GM21717 (cell line): ENCODE results near the gene CHMP4A.
A peak's percentile ranks its signal among the peaks of the same experiment; 100 is the strongest.

Experiments used
- ATAC-seq: cut with Tn5 transposase; IDR thresholded peaks from one replicate; pipeline ENCODE4 v1.9.1; 2021; ENCODE audit warnings: mild to moderate bottlenecking, moderate library complexity; ENCODE audit not compliant: unreplicated experiment

The CHMP4A gene

DNA sequence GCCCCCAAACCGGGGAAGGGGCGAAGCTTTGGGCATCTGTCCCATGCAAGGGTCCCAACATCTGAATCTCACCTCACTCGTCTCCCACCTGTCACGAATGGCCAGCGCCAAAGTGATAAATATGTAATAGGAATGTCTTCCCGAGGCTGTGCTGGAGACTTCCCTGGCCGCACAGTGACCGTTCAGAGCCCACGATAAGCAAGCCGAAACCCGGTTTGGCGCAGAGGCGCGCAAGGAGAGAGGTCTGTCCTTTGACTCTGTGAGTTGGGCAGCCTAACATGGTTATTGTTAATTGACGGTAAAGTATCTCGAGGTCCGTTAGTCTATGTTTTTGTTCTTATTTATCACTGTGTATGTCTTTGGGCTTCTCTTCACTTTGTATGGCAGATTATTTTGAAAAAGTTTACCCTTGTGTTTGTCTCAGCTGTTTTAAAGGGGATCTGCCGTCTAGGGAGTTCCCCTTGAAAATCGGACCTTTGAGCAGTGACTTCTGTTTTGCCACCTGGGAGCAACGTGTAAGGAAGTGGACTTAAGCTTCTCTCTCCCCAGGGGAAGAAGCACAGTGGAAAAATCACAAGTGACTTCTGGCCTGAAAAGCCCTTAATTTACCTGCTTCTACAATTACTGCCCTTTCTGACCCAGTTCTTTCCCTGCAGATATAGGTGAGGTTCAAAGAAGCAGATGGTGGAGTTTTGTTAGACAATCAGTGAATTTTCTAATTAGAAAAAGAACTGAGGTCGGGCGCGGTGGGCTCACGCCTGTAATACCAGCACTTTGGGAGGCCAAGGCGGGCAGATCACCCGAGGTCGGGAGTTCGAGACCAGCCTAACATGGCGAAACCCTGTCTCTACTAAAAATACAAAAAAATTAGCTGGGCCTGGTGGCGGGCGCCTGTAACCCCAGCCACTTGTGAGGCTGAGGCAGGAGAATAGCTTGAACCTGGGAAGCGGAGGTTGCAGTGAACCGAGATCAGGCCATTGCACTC is 16.9 kb downstream of the CHMP4A start:
- ATAC-seq: no peak

DNA sequence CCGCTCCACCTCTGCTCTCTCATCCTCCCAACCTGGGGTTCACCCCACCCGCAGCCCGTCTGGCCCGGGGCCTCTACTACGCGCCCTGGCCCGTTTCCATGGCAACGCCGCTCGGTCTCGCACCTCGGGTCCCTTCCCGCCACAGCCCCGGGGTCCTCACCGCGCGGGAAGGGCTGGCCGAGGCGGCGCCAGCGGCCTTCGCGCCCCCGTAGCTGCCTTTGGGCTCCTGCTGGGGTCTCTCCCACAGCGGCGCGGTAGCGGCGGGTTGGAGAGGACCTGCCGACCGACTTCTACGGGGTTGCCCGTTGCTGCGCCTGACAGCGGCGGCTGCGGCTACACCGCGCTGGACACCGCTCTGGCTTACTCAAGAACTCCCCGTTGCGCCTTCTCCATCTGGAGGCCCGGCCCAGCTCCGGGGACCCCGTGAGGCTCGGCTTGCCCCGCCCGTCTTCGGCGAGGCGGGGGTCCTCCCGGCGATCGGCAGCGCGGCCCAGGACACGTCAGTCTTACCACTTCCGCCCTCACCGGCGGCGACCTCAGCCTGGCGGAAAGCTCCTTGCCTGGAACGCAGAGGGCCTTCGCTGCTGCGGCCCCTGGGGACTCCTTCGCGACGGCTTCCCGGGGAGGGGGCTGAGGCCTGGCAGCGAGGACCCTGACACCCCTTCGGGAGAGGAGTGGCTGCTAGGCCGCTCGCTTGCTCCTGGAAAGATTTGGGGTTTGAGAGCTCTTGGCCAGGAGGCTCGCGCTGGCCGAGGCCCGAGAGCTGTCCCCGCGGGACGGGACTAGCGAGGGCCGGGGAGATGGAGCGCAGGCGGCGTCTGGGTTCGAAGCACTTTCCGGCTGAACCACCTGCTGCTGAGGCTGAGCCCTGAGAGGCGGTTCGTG is 17.9 kb downstream of the CHMP4A start, which contains the start of gene TM9SF1:
TM9SF1 (minus strand) TSS at position 256 of the 885 bp plus-strand sequence. CDS start 422 bp downstream, outside the sequence.
- peak; percentile 70 for ATAC-seq

DNA sequence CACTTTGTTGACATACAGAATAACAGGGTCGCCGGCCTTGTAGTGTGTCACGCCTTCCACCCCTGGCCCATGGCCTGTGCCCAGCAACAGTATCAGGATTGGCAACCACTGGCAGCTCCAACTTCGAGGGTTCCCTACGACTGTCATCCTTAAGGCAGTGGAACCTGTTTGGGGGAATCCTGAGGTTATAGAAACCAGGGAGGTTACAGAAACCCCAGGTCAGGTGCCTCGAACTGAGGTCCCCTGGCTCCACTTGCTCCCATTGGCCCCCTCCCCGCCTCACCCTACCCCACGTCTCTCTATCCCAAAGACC is 18.5 kb downstream of the CHMP4A start:
- ATAC-seq: no peak

GRCh38 chr14:24194186-24194872 is 19.0 kb downstream of the CHMP4A start:
- no peak for ATAC-seq

DNA sequence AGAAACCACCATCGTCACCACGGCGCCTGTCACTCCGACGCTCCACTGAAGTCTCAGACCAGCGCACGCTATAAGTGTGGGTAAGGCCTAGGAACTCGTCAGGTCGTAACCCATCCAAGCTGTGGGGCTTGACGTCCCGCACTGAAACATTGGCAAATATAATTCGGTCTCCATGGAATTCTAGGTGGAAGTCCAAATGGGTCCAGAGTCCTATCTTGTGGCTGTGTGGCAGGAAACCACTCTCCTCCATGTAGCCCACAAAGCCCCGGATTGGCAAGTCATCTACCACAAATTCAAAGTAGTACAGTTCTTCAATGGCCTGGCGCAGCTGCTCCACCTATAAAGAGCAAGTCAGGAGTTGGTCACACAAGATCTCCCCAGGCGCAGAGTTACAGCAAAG is 20.4 kb downstream of the CHMP4A start:
- ATAC-seq: no peak

- no peak for ATAC-seq
These were observed 22.9 kb downstream of the CHMP4A start for GRCh38 chr14:24190416-24190815.

- no peak for ATAC-seq
These were observed 23.8 kb downstream of the CHMP4A start for GRCh38 chr14:24189460-24189859.

DNA sequence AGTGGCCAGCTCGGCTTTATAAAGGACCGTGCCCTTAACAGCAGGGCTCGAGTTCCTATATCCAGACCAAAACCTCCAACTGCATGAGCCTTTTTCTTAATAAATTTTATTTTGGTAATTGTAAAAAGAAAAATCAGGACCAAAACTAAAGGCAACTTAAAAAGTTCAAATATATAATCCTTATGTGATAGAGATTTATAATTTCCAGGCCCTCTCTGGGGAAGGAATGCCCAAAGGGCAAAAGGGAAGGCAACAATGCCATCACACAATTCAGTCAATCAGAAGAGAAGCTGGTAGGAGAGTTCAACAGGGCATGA is 24.3 kb downstream of the CHMP4A start:
- no peak for ATAC-seq

GRCh38 chr14:24188251-24189058 is 24.8 kb downstream of the CHMP4A start, which contains the start of gene IPO4:
Gene IPO4, minus strand, starts transcription at chr14:24188816. Its CDS starts 29 bp downstream, at chr14:24188787.
- ATAC-seq: peak; percentile 69

- ATAC-seq: no peak
These were observed 25.8 kb downstream of the CHMP4A start for GRCh38 chr14:24187539-24187915.

GRCh38 chr14:24186831-24187538 is 26.3 kb downstream of the CHMP4A start:
- ATAC-seq: no peak

DNA sequence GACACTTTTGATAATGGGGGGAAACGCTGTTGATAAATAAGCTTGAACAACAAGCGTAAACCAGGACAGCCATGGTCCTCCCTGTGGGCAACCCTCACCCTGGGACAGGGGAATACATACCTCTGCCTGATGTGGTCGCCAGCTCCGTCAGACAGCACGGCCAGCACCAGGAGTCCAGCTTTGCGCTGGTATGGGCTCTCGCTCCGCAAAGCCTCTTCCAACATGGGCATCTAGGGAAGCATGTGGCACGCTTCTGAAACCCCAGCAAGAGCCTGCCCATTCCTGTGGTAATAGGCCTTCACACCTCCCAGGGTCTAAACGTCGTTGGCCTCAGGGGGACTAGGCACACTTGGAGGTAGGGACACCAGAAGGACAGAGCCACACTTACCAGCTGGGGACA is 27.5 kb downstream of the CHMP4A start:
- ATAC-seq: no peak

GRCh38 chr14:24185026-24185425 is 28.3 kb downstream of the CHMP4A start:
- no peak for ATAC-seq

DNA sequence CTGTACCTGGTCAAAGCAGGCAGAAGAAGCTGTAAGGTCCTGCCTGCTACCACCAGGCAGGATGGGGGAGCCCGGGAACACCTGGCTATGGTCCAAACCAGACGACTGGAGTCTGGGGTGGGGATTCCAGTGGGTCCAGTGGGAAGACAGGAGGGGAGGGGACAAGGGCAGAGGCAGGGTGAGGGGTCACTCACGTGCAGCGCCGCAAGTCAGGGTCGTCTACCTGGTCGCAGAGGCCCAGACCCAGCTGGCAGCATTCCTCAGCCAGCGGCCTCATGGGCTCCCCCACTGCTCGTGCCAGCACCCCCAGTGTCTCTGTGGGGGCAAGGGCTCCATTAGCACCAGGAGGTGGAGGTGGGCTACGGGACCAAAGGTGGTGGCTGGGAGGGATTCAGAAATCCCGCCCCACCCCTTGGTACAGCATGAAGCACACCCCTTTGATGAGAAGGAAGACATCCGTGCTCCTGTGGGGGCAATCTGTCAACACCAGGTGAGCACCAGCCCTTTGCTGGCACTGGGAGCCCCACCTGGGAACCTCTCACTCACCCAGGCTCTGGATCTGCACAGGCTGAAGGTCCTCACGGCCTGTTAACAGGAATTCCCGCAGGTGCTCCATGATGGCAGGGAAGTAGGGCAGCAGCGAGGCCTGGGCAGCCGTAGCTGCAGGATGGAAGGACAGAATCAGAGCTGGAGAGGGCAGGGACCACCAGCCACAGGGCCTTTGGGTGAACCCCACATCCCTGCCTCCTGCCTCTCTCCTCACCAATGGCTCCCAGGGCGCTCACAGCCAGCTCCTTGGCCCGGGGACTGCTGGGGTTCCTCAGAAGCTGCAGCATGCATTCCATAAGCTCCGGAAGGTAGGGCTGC is 29.0 kb downstream of the CHMP4A start:
- ATAC-seq: no peak

GRCh38 chr14:24183014-24183481 is 30.2 kb downstream of the CHMP4A start:
- no peak for ATAC-seq

DNA sequence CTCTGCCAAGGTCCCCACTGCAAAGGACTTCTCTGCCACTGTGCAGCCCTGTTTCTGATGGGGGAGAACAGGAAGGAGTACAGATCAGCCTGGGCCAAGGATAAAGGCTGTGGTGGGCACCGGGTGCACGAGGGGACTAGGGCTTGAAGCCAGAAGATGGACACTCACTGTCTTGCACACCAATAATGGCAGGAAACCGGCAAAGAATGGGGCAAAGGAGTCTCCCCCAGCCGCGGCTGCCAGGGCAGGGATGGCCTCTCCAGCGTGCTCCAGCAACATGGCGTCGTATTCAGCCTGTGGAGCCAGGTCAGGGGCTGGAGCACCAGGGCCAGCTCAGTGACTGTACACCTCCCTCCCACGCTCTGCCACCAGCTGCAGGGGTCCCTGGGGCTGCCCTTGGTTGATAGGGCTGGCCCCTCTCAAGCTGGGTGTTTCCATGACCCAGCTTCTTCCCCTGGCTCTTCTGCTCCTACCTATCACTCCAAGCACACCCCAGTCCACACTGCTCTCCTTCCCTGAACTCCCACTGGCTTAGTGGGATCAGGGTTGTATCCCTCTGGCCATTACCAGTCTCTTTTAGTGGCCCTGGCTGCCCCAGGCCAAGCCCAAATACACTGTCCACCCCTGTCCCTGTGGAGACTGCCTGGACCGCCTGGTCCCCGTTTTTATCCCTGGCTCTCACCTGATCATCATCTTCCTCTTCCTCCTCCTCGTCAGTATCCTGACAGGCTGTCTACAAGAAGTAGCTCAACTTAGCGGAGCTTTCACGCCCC is 31.0 kb downstream of the CHMP4A start:
- ATAC-seq: no peak

- ATAC-seq: no peak
These were observed 31.8 kb downstream of the CHMP4A start for GRCh38 chr14:24181371-24182077.
